ENCODE results near the gene BMPER. TPM values are rescaled to one million over a fixed set of nuclear protein-coding genes. Genes with fewer than 3 reads are reported as not detected.

Gene BMPER
- total and polyA plus RNA-seq, 10 of the 15 experiments (the other 5 are each of a cell fraction or from before 2014, with no cell fraction given): 0.02 to 0.08 TPM; not detected in 8

- no peak overlapping the region for H3K4me2 ChIP-seq (ENCODE audit: control insufficient read depth, insufficient read depth)
- in situ Hi-C loops (cut with MboI) (no loop called here), intact Hi-C loops (cut with micrococcal nuclease; ENCODE audit: unreplicated experiment) (no loop called here)
- no peak overlapping the region for H3K9ac ChIP-seq (ENCODE audit: control insufficient read depth, insufficient read depth, low read length)
- ATAC-seq (no peak), DNase-seq (ENCODE audit: low read depth, low spot score) (no peak), FAIRE-seq (no peak)
- ChIA-PET SMC1A (ENCODE audit: uncharacterized antibody, unreplicated experiment) (no interaction called here), POLR2A (no interaction called here), RAD21 (ENCODE audit: unreplicated experiment) (no interaction called here), CTCF (no interaction called here)
- H3K79me2 ChIP-seq (ENCODE audit: control insufficient read depth, insufficient read depth, low read length): no peaks in the 10 kb centered on the region
- H3K36me3 ChIP-seq (ENCODE audit: control insufficient read depth in 2 of 2, insufficient read depth in 2 of 2, low read length in 1 of 2): no peaks in the 10 kb centered on the region
- H4K20me1 ChIP-seq (ENCODE audit: control insufficient read depth, insufficient read depth): no peaks in the 10 kb centered on the region
- TF ChIP-seq MXI1 (IDR thresholded peaks at IDR 0.05; ENCODE audit: low read depth, low read length): no peak
- no peak for TF ChIP-seq NRF1 (conservative IDR thresholded peaks at IDR 0.05; ENCODE audit: low read depth, low read length)
- TF ChIP-seq LARP7 (IDR thresholded peaks at IDR 0.05): no peak
- TF ChIP-seq, protein P1, sequence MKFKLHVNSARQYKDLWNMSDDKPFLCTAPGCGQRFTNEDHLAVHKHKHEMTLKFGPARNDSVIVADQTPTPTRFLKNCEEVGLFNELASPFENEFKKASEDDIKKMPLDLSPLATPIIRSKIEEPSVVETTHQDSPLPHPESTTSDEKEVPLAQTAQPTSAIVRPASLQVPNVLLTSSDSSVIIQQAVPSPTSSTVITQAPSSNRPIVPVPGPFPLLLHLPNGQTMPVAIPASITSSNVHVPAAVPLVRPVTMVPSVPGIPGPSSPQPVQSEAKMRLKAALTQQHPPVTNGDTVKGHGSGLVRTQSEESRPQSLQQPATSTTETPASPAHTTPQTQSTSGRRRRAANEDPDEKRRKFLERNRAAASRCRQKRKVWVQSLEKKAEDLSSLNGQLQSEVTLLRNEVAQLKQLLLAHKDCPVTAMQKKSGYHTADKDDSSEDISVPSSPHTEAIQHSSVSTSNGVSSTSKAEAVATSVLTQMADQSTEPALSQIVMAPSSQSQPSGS (IDR thresholded peaks at IDR 0.05; ENCODE audit: low read length): no peak
- TF ChIP-seq, protein P2, sequence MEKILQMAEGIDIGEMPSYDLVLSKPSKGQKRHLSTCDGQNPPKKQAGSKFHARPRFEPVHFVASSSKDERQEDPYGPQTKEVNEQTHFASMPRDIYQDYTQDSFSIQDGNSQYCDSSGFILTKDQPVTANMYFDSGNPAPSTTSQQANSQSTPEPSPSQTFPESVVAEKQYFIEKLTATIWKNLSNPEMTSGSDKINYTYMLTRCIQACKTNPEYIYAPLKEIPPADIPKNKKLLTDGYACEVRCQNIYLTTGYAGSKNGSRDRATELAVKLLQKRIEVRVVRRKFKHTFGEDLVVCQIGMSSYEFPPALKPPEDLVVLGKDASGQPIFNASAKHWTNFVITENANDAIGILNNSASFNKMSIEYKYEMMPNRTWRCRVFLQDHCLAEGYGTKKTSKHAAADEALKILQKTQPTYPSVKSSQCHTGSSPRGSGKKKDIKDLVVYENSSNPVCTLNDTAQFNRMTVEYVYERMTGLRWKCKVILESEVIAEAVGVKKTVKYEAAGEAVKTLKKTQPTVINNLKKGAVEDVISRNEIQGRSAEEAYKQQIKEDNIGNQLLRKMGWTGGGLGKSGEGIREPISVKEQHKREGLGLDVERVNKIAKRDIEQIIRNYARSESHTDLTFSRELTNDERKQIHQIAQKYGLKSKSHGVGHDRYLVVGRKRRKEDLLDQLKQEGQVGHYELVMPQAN (conservative IDR thresholded peaks at IDR 0.05): no peak
- no peak for TF ChIP-seq MTA3 (IDR thresholded peaks at IDR 0.05; ENCODE audit: borderline replicate concordance, low read length)
- TF ChIP-seq ATF3 (IDR thresholded peaks at IDR 0.05; ENCODE audit: borderline replicate concordance, extremely low read depth, low read depth, low read length): no peak
- TF ChIP-seq MLLT1 (IDR thresholded peaks at IDR 0.05): no peak
- TF ChIP-seq MTA2 (IDR thresholded peaks at IDR 0.05; ENCODE audit: low read depth): no peak
- no peak for TF ChIP-seq CREM (IDR thresholded peaks at IDR 0.05; ENCODE audit: low read depth)
- no peak for TF ChIP-seq ESRRA (IDR thresholded peaks at IDR 0.05; ENCODE audit: low read length)
- TF ChIP-seq SMC3 (IDR thresholded peaks at IDR 0.05; ENCODE audit: borderline replicate concordance, low read length): no peak
- no peak for TF ChIP-seq SUZ12 (IDR thresholded peaks at IDR 0.05; ENCODE audit: unreplicated experiment)
- no peak for TF ChIP-seq PML (IDR thresholded peaks at IDR 0.05; ENCODE audit: low read length)
- TF ChIP-seq, protein P3, sequence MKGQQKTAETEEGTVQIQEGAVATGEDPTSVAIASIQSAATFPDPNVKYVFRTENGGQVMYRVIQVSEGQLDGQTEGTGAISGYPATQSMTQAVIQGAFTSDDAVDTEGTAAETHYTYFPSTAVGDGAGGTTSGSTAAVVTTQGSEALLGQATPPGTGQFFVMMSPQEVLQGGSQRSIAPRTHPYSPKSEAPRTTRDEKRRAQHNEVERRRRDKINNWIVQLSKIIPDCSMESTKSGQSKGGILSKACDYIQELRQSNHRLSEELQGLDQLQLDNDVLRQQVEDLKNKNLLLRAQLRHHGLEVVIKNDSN (IDR thresholded peaks at IDR 0.05; ENCODE audit: borderline replicate concordance, extremely low read length, insufficient read depth, low read depth, low read length): no peak
- no peak for TF ChIP-seq FOXM1 (IDR thresholded peaks at IDR 0.05; ENCODE audit: low read depth, low read length)
- no TSS peak for BruUV-seq (replicated peaks)
- 3% methylated on average over 2 of the region's 2 CpGs for WGBS (ENCODE audit: insufficient coverage, insufficient replicate concordance, low lambda C conversion rate, missing lambda C conversion rate)
- H3K4me1 ChIP-seq (ENCODE audit: control insufficient read depth, insufficient read depth, low read length): no peaks in the 10 kb centered on the region
- no peaks in the 10 kb centered on the region for H3K27me3 ChIP-seq (replicated peaks in 1 of 2; ENCODE audit: control insufficient read depth in 2 of 2, insufficient read depth in 2 of 2, low read length in 1 of 2)
- H3K27ac ChIP-seq (ENCODE audit: control insufficient read depth, insufficient read depth): no peak overlapping the region
- H3K9me3 ChIP-seq (replicated peaks; ENCODE audit: control insufficient read depth, insufficient read depth, low read length): no peaks in the 10 kb centered on the region
- H3K4me3 ChIP-seq: no peak overlapping the region
- no peak overlapping the region for H2AFZ ChIP-seq (ENCODE audit: control insufficient read depth, low read depth, low read length)
Observed at GRCh38 chr7:34061149-34061548, 155.8 kb downstream of the BMPER start.
